ENCODE results near the gene LRRTM4. TPM values are rescaled to one million over a fixed set of nuclear protein-coding genes. Genes with fewer than 3 reads are reported as not detected.

The LRRTM4 gene
- polyA plus RNA-seq, 1 of the 3 experiments (the other 2 are of a cell fraction) = 0.10 TPM

DNA sequence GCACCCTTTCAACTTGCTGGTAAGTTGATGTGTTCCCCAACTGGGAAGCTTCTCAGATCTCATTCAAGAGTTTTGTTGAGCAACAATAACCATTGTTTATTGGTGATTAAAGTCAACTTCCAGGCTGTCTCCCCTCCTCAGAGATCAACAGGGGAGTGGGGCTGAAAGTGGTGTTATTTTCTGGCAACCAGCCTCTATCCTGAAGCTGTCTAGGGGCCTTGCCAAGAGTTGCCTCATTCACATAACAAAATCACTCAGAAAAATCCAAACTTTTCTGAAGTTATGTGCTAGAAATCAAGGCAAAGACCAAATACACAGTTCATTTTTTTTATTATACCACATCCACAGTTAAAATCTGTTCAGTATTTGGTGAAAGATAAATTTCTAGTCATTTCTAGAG is 788.4 kb downstream of the LRRTM4 start:
- Histone ChIP-seq H2AFZ (ENCODE audit: low read depth) (no peak overlapping the region), H3K36me3 (replicated peaks in 1 of 2; ENCODE audit: control insufficient read depth in 1 of 2, insufficient read depth in 2 of 2, low read length in 1 of 2) (no peaks in the 10 kb centered on the region), H3K9ac (no peak overlapping the region), H3K4me3 (ENCODE audit: low read depth in 2 of 2, low read length in 1 of 2) (no peak overlapping the region), H3K27ac (ENCODE audit: low read depth in 2 of 2, low read length in 1 of 2) (no peak overlapping the region), H3K79me2 (ENCODE audit: insufficient read depth) (no peaks in the 10 kb centered on the region), H3K4me2 (no peak overlapping the region), H3K9me2 (no peaks in the 10 kb centered on the region), H3K9me3 (no peaks in the 10 kb centered on the region), H3F3A (replicated peaks; ENCODE audit: insufficient read depth) (no peaks in the 10 kb centered on the region), H3K27me3 (ENCODE audit: insufficient read depth) (no peaks in the 10 kb centered on the region), H4K20me1 (ENCODE audit: insufficient read depth) (no peaks in the 10 kb centered on the region), H3K4me1 (ENCODE audit: control insufficient read depth in 1 of 2, insufficient read depth in 2 of 2, low read depth in 1 of 2, low read length in 1 of 2) (no peaks in the 10 kb centered on the region)
- DNase-seq = no peak
- TF ChIP-seq, protein P1, sequence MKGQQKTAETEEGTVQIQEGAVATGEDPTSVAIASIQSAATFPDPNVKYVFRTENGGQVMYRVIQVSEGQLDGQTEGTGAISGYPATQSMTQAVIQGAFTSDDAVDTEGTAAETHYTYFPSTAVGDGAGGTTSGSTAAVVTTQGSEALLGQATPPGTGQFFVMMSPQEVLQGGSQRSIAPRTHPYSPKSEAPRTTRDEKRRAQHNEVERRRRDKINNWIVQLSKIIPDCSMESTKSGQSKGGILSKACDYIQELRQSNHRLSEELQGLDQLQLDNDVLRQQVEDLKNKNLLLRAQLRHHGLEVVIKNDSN (IDR thresholded peaks at IDR 0.05; ENCODE audit: borderline replicate concordance, low read depth) = no peak
- TF ChIP-seq TEAD4 (IDR thresholded peaks at IDR 0.05; ENCODE audit: borderline replicate concordance, insufficient read depth) = no peak
- ChIA-PET CTCF (no interaction called here), POLR2A (no interaction called here)

DNA sequence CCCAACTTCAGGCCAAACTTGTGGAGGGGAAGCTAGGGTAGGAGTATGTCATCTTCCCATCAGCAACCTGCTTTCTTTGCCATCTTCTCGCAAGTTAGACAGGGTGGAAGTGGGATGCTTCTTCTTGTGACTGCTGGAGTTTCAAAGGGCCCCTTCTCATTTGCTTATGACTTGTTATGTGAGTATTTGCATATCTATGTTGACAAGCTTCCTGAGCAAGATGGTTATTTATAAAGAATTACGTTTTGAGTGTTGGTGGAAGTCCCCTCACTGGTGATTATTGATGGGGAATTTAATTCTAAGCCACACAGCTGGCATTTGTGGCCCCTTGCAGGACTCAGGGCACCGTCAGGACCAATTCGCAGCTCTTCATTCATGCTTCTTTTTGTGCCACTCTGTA is 791.0 kb downstream of the LRRTM4 start:
- POLR2A ChIA-PET = no interaction called here
- no peaks in the 10 kb centered on the region for H3K79me2 ChIP-seq (ENCODE audit: insufficient read depth)
- WGBS (ENCODE audit: low lambda C conversion rate) = 24% methylated on average over 4 of the region's 4 CpGs
- no peaks in the 10 kb centered on the region for H3K4me1 ChIP-seq (ENCODE audit: control insufficient read depth in 1 of 2, insufficient read depth in 2 of 2, low read depth in 1 of 2, low read length in 1 of 2)
- no peaks in the 10 kb centered on the region for H4K20me1 ChIP-seq (ENCODE audit: insufficient read depth)
- H3K27me3 ChIP-seq (ENCODE audit: insufficient read depth) = no peaks in the 10 kb centered on the region
- no peak overlapping the region for H3K4me2 ChIP-seq
- H3K4me3 ChIP-seq (ENCODE audit: low read depth in 2 of 2, low read length in 1 of 2) = no peak overlapping the region
- CTCF ChIA-PET = no interaction called here
- no peak overlapping the region for H3K9ac ChIP-seq
- H3K9me3 ChIP-seq = no peaks in the 10 kb centered on the region
- TF ChIP-seq, protein P2, sequence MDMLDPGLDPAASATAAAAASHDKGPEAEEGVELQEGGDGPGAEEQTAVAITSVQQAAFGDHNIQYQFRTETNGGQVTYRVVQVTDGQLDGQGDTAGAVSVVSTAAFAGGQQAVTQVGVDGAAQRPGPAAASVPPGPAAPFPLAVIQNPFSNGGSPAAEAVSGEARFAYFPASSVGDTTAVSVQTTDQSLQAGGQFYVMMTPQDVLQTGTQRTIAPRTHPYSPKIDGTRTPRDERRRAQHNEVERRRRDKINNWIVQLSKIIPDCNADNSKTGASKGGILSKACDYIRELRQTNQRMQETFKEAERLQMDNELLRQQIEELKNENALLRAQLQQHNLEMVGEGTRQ (IDR thresholded peaks at IDR 0.05; ENCODE audit: borderline replicate concordance, low read depth, low read length) = no peak
- TF ChIP-seq ELF1 (IDR thresholded peaks at IDR 0.05) = no peak
- no peak for TF ChIP-seq NRF1 (IDR thresholded peaks at IDR 0.05; ENCODE audit: low read depth, low read length)
- no peak for TF ChIP-seq MEF2A (IDR thresholded peaks at IDR 0.05; ENCODE audit: borderline replicate concordance, low read depth)
- no peak for TF ChIP-seq EZH2phosphoT487 (IDR thresholded peaks at IDR 0.05; ENCODE audit: borderline replicate concordance, low read depth)
- no peak for TF ChIP-seq YY1 (IDR thresholded peaks at IDR 0.05; ENCODE audit: low read depth)
- no peak for TF ChIP-seq RAD21 (IDR thresholded peaks at IDR 0.05; ENCODE audit: low read length)
- no peaks in the 10 kb centered on the region for H3K36me3 ChIP-seq (replicated peaks in 1 of 2; ENCODE audit: control insufficient read depth in 1 of 2, insufficient read depth in 2 of 2, low read length in 1 of 2)
- H2AFZ ChIP-seq (ENCODE audit: low read depth) = no peak overlapping the region
- no peaks in the 10 kb centered on the region for H3K9me2 ChIP-seq
- DNase-seq = no peak
- no peaks in the 10 kb centered on the region for H3F3A ChIP-seq (replicated peaks; ENCODE audit: insufficient read depth)
- no peak overlapping the region for H3K27ac ChIP-seq (ENCODE audit: low read depth in 2 of 2, low read length in 1 of 2)

DNA sequence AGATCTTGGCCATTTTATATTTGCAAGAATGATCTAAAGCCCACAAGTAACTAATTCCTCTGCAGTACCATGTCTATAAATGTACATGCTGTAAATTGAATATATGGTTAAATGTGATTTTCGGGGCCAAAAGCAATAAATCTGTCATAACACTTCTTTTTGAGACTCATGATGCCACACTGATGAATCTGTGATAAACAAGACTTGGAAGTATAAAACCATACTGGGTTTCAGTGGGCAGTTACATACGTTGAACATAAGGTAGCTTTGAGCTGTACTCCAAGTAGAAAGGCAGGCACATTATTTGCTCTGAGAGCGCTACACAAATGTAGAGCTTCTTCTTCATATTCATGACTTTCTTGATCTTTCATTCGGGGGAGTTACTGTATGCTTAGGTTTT is 792.2 kb downstream of the LRRTM4 start:
- H3K27ac ChIP-seq (ENCODE audit: low read depth in 2 of 2, low read length in 1 of 2) = no peak overlapping the region
- H3K27me3 ChIP-seq (ENCODE audit: insufficient read depth) = no peaks in the 10 kb centered on the region
- DNase-seq = no peak
- no peak overlapping the region for H3K4me2 ChIP-seq
- no peaks in the 10 kb centered on the region for H3K4me1 ChIP-seq (ENCODE audit: control insufficient read depth in 1 of 2, insufficient read depth in 2 of 2, low read depth in 1 of 2, low read length in 1 of 2)
- no peaks in the 10 kb centered on the region for H3K36me3 ChIP-seq (replicated peaks in 1 of 2; ENCODE audit: control insufficient read depth in 1 of 2, insufficient read depth in 2 of 2, low read length in 1 of 2)
- POLR2A ChIA-PET = no interaction called here
- H3K4me3 ChIP-seq (ENCODE audit: low read depth in 2 of 2, low read length in 1 of 2) = no peak overlapping the region
- no peak overlapping the region for H2AFZ ChIP-seq (ENCODE audit: low read depth)
- no peak overlapping the region for H3K9ac ChIP-seq
- no peaks in the 10 kb centered on the region for H4K20me1 ChIP-seq (ENCODE audit: insufficient read depth)
- H3K9me2 ChIP-seq = no peaks in the 10 kb centered on the region
- CTCF ChIA-PET = no interaction called here
- H3K9me3 ChIP-seq = no peaks in the 10 kb centered on the region
- TF ChIP-seq RCOR1 (IDR thresholded peaks at IDR 0.05; ENCODE audit: low read length) (no peak), YY1 (IDR thresholded peaks at IDR 0.05; ENCODE audit: low read depth) (no peak), RFX5 (IDR thresholded peaks at IDR 0.05; ENCODE audit: low read length) (no peak)
- TF ChIP-seq, protein P3, sequence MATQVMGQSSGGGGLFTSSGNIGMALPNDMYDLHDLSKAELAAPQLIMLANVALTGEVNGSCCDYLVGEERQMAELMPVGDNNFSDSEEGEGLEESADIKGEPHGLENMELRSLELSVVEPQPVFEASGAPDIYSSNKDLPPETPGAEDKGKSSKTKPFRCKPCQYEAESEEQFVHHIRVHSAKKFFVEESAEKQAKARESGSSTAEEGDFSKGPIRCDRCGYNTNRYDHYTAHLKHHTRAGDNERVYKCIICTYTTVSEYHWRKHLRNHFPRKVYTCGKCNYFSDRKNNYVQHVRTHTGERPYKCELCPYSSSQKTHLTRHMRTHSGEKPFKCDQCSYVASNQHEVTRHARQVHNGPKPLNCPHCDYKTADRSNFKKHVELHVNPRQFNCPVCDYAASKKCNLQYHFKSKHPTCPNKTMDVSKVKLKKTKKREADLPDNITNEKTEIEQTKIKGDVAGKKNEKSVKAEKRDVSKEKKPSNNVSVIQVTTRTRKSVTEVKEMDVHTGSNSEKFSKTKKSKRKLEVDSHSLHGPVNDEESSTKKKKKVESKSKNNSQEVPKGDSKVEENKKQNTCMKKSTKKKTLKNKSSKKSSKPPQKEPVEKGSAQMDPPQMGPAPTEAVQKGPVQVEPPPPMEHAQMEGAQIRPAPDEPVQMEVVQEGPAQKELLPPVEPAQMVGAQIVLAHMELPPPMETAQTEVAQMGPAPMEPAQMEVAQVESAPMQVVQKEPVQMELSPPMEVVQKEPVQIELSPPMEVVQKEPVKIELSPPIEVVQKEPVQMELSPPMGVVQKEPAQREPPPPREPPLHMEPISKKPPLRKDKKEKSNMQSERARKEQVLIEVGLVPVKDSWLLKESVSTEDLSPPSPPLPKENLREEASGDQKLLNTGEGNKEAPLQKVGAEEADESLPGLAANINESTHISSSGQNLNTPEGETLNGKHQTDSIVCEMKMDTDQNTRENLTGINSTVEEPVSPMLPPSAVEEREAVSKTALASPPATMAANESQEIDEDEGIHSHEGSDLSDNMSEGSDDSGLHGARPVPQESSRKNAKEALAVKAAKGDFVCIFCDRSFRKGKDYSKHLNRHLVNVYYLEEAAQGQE (IDR thresholded peaks at IDR 0.05; ENCODE audit: low read depth, low read length) = no peak
- WGBS (ENCODE audit: low lambda C conversion rate) = 30% methylated on average over 4 of the region's 4 CpGs
- H3K79me2 ChIP-seq (ENCODE audit: insufficient read depth) = no peaks in the 10 kb centered on the region
- no peaks in the 10 kb centered on the region for H3F3A ChIP-seq (replicated peaks; ENCODE audit: insufficient read depth)

Measured in SK-N-SH (cell line).